ENCODE measurements around the gene HOXD9.

HOXD9 gene

DNA sequence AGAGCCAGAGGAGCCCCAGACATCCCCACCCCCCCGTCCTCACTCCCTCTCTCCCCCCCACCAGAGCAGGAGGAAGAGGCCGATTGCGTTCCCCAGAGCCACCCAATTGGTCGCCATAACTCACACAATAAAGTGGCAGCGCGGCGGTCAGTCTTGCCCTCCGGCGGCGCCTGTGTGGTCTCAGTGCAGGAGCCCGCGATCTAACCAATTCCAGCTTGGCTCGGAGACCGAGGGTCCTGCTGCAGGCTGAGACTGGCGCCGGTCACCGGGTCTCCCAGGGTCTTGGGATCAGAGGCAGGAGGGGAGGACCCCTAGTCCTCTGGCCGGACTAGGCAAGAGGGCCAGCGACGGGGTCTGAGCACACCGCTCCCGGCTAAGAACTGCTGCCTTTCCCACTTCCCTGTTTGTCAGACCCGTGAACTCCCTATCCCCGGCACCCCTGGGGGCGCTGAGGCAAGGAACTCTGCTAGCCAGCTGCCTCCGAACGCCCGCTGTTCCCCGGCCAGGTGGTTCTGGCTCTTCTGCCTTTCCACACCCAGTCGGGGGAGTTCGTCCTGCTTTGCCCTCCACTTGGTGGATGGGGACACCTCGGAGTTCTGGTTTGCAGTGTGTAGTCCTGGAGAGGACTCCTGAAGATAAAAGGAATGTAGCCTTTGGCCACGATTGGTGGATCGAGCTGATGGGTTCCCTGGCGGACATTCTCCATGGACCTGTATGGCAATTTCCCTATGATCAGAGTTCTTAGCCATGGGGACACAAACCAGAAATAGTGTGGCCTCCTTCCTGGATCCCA is 24.0 kb upstream of the HOXD9 start:
- no peak for DNase-seq (ENCODE audit: low read depth in 1 of 2, low spot score in 1 of 2)

DNA sequence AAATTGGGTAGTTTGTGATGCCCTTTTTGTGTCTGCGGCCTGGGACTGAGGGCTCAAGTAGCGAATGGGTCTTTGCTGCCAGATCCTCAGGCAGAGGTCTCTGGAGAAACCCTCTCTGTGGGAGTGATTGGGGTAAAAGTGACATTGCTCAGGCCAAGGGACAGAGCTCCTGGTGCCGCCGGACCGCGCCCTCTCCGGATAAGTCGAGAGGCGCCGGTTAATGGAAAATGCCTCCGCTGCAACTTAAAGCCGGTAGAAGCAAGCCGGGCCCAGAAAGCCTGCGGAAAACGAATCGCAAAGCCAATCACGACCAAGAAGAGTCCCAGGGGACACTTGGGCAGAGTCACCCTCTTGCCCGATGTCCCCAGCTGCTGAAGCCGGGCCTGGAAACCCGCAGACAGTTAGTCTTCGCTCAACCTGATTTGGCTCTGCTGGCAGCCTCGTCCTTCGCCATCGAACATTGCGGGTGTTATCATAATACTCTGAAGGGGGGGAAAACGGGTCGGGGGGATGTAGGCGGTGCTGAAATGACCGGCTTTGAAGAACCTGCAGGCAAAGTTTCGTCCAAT is 23.3 kb upstream of the HOXD9 start:
- DNase-seq (ENCODE audit: low read depth in 1 of 2, low spot score in 1 of 2), result no peak

DNA sequence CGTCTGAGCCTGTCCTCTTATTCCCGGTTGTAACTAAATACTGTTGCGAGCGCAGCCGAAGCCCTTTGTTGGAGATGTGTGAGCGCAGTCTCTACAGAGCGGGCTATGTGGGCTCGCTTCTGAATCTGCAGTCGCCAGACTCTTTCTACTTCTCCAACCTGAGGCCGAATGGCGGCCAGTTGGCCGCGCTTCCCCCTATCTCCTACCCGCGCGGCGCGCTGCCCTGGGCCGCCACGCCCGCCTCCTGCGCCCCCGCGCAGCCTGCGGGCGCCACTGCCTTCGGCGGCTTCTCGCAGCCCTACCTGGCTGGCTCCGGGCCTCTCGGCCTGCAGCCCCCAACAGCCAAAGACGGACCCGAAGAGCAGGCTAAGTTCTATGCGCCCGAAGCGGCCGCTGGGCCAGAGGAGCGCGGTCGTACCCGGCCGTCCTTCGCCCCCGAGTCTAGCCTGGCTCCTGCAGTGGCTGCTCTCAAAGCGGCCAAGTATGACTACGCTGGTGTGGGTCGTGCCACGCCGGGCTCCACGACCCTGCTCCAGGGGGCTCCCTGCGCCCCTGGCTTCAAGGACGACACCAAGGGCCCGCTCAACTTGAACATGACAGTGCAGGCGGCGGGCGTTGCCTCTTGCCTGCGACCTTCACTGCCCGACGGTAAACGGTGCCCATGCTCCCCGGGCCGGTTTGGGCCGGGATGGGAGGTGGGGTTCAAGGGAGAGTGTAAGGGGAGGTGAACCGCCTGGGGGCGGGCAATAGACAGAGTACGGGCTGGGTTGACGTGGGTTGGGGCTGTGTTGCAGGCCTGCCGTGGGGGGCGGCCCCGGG is 22.6 kb upstream of the HOXD9 start, which contains the start of gene HOXD12:
Gene HOXD12, plus strand, starts transcription at position 68 of the 819 bp plus-strand sequence. Its CDS starts 7 bp downstream, at position 75.
- no peak for DNase-seq (ENCODE audit: low read depth in 1 of 2, low spot score in 1 of 2)

DNA sequence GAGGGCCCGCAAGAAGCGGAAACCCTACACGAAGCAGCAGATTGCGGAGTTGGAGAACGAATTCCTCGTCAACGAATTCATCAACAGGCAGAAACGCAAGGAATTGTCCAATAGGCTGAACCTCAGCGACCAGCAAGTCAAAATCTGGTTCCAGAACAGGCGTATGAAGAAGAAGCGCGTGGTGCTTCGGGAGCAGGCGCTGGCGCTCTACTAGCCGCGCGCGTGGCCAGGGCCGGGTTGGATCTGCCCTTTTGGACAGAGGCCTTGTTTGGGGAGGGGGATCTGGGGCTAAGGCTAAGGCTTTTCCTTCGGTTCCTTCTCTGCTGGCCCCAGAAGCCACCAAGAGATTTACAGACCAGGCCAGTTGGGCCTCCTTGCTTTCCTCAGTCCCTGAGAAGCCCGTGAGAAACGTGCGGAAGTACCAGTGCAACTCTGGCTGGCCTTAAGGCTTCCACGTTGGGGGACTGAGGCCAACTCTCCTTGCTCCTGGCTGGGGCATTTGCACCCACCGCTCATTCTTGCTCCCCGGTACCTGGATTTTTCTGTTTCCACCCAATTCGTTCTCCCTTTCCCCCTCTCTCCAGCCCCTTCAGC is 21.9 kb upstream of the HOXD9 start:
- DNase-seq (ENCODE audit: low read depth in 1 of 2, low spot score in 1 of 2), result no peak

DNA sequence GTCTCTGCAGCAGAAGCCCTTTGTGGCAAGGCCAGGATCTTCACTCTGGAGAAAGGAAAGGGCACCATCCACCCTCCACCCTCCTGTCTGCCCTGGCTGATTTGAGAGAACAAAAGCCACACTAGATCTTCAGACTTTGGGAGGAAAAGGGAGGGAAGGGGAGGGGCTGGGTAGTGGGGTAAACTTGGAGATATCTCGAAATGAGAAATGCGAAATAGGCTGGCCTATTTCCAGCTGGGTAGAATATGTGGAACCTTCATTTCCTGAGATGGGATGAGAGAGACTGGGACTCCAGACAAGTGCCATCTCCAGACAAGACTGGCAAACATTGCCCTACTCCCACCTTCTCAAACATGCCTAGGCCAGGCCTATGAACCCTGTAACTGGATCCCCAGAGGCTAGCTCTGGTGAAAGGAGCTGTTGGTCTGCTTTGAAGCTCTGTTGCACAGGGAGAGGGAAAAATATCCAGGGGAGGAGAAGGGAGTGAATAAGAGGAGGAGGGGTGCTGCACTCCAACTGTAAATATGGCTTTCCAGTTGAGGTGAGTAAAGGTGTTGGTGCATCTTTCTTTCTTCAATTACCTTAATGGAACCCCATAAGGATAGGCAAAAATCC is 21.2 kb upstream of the HOXD9 start:
- no peak for DNase-seq (ENCODE audit: low read depth in 1 of 2, low spot score in 1 of 2)

DNA sequence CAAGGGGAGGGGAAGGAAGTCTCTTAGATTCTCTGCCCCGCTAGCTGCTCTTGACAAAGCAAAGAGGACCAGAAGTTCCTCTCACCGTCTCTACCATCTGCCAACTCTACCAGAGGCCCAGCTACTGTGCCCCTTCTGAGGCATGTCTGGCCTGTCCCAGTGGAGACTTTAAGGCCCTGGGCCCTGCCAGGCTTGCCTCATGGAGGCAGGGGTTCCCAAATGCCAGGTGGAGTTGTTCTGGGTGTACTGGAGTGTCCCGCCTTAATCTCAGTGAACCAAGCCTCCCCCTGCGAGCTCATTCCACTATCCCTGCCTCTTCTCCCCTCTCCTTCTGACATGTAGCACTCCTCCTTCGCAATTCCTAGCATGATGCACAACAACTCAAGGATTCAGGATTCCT is 20.7 kb upstream of the HOXD9 start:
- DNase-seq (ENCODE audit: low read depth in 1 of 2, low spot score in 1 of 2), result no peak

DNA sequence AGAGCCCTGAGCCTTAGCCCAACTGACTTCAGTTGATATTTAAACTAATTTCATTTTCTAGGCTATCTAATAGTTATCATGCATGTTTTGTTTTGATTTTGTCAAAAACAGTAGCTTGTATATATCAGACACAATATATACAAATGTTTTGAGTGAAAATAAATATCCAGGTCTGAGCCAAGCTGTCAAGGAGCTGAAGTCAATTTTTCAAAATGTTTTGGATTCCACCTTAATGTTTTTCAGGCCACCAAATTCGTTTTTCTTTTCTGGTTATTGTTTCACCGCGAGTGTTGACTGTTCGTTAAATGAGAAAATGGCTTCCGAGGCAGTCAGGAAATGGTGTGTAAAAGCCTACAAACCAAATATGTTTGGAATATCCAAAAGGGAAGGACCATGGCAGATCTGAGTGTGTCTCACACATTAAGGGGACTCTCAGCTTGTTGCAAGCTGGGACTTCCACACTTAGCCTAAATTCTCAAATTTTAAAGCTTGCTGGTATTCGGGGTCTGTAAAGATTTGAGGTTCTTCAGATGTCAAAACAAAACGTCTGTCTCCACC is 20.1 kb upstream of the HOXD9 start:
- no peak for DNase-seq (ENCODE audit: low read depth in 1 of 2, low spot score in 1 of 2)

DNA sequence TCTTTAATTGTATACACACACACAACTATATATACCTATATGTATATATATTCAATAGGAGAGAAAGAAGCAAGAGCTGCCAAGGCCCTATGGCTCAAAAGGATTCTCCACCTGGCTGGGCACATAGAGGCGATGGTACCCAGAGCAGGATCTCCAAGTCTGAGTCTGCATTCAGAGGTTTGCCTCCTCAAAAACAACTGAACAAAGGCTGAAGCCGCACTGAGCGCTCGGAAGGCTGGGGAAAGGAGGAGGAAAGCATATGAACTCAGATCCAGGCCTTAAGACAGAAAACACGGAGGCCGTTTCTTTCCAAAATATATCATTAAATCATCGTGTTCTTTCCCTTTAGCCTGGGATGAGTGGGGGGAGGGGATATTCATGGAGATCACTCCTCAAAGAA is 19.3 kb upstream of the HOXD9 start:
- no peak for DNase-seq (ENCODE audit: low read depth in 1 of 2, low spot score in 1 of 2)

DNA sequence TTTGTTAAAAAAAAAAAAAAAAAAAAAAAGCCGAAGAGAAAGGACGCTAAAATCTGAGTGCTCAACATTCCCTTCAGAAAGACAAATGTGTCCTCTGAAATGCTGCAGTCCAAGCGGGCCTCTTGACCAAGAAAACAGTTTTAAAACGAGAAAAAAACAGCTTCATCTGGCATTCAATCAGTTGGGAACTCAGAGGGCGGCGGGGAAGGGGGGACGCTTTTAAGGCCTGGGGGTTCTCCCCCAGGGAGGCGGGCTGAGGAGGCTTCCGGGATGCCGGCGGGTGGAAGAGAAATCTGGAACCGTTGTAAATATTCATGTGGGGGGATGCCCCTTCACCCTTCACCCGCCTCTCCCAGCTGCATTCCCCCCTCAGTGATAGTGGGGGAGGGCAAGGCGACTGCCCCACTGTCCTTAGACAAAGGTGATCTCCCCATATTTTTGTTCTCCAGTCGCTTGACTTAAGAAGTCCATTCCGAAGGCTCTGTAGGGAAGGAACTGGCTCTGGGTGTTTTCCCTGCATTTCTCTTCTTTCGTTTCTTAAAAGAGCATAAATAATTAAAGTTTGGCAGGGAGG is 18.7 kb upstream of the HOXD9 start:
- no peak for DNase-seq (ENCODE audit: low read depth in 1 of 2, low spot score in 1 of 2)

DNA sequence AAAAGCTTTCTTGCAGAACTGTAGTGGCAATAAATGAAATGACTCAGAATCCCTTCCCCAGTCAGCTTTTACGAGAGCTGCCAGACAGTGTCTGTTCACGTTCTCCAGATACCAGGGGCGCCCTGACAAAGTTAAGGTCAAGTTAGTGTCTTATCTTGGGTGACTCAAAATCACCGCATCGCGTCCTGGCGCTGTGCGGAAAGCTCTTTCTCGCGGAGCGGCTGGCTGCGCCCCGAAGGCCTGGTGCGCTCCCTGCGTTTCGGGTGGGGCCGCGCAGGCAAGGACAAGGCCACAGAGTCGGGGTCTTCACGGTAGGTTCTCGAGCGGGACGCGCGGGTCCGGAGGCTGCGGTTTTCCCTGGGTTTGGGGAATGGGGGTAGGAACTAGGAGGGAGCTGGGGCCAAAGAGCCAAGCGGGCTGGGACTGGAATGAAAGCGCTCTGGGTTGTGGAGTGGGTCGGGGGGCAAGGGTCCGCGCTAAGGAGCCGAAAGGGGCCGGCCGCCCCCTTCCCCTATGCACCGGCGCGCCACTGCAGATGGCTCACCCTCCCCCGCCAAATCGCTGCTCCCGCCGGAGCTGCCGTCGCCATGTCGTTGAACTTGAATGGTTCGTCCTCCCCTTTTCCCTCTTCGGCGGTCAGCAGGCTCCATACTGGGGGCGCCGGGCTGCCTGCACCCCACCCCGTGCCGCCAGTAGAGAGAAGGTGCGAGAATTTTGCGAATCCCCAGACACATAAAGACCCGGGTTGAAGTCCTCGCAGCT is 18.0 kb upstream of the HOXD9 start:
- DNase-seq (ENCODE audit: low read depth in 1 of 2, low spot score in 1 of 2), result no peak

DNA sequence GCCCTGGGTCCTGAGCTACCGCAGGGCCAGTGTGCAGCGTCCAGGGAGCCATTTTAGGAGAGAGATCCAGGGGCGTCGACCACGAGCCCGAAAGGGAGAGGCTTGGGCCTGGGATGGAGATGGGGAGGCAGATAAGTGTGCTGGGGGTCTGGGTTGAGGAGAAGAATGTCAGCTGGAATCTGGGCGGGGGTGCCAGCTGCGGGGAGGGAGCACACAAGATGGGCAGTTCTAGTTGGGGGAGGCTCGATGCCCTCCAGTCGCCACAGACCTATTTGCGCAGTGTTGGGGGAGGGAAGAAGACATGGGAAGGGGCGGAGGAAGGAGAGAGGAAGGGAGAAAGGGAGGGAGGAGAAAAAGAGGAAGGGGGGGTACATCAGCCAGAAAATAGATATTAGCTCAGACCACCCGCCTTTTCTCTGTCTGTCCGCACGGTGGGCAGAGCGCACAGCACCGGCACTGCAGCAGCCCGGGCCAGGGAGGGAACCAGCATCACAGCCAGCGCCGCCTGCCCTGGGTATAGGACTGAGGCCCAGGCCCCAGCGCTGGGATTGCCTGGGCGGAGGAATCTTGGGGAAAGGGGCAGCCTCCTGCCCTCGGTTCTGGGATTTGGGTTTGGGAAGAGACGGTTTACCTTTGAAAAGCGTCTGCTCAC is 17.3 kb upstream of the HOXD9 start:
- no peak for DNase-seq (ENCODE audit: low read depth in 1 of 2, low spot score in 1 of 2)

DNA sequence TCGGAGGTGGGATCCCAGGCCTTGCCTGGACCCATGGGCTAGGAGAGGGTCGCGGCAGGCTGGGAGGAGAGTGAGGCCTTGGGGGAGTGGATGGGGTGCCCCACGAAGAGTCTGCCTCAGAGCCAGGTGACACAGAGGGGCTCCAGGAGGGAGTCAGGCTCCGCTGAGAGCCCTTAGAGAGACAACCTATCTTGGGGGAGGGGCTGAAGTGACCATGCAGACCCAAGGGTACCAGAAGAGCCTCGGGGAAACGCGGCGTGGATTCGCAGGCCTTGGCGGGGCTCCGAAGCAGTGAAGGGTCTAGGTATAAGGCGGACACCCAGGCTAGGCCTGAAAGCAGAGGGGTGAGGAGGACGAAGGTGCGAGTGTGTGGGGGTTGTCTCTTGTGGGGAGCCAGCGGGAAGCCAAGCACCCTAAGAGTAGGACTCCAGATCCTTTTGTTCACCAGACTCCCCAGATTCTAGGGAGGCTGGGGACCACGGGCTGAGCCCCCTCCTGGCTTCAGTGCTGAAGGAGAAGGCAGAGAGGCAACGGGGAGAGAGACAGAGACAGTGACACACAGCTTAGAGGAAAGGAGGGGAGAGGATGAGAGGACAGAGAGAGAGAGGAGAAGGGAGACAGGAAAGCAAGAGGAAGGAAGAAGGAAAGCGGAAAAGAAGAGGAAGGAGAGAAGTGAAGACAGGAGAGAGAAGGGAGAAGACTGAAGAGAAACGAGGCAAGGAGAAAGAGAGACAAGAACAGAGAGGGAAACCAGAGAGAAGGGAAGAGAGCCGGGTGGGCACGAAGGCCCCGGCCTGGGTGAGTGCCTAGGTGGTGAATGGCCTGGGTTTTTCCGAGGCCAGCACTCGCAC is 16.6 kb upstream of the HOXD9 start:
- no peak for DNase-seq (ENCODE audit: low read depth in 1 of 2, low spot score in 1 of 2)

DNA sequence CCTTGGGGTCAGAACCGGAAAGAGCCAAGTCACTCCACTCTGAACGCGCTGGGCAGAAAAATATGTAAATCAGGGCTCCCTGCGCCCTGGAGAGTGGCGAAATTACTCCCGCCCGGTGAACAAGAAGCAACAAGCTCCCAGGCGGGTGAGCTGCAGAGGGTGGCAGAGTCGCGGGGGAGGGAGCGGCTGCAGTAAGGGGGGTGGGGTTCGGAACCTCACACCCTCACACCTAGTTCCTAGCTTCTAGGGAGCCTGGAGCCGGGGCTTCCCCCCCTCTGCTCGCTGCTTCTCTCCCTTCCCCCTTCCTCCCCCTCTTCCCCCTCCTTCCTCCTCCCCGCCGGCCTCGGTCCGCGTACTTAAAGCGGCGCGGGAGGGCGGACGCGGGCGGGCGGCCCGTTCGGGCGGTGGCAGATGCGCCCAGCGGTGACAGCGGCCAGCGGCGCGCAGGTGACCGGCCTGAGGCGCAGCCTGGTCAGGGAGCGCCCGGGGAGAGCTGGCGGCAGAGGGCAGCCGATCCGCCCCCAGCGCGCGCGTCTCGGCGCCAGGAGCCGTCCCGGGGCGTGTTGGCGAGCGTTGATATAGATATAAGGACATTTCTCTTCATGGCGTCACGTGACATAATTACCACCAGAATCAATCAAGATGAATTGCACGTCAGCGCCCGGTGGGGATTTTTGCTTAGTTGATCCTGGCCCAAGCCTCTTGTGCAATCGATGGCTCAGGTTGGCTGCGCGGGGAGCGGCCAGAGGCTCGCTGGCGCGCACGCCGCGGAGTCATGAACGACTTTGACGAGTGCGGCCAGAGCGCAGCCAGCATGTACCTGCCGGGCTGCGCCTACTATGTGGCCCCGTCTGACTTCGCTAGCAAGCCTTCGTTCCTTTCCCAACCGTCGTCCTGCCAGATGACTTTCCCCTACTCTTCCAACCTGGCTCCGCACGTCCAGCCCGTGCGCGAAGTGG is 15.7 kb upstream of the HOXD9 start, which contains the start of gene HOXD11:
Gene HOXD11, plus strand, starts transcription at position 700 of the 959 bp plus-strand sequence. Its CDS starts 76 bp downstream, at position 776.
- DNase-seq (ENCODE audit: low read depth in 1 of 2, low spot score in 1 of 2), result no peak

DNA sequence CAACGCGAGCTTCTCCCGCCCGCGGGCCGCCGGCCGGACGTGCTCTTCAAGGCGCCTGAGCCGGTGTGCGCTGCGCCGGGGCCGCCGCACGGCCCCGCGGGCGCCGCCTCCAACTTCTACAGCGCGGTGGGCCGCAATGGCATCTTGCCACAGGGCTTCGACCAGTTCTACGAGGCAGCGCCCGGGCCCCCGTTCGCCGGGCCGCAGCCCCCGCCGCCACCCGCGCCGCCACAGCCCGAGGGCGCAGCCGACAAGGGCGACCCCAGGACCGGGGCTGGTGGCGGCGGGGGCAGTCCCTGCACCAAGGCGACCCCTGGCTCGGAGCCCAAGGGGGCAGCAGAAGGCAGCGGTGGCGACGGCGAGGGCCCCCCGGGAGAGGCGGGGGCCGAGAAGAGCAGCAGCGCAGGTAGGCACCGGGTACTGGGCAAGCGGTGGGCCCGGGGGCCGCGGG is 14.8 kb upstream of the HOXD9 start:
- DNase-seq (ENCODE audit: low read depth in 1 of 2, low spot score in 1 of 2), result no peak

DNA sequence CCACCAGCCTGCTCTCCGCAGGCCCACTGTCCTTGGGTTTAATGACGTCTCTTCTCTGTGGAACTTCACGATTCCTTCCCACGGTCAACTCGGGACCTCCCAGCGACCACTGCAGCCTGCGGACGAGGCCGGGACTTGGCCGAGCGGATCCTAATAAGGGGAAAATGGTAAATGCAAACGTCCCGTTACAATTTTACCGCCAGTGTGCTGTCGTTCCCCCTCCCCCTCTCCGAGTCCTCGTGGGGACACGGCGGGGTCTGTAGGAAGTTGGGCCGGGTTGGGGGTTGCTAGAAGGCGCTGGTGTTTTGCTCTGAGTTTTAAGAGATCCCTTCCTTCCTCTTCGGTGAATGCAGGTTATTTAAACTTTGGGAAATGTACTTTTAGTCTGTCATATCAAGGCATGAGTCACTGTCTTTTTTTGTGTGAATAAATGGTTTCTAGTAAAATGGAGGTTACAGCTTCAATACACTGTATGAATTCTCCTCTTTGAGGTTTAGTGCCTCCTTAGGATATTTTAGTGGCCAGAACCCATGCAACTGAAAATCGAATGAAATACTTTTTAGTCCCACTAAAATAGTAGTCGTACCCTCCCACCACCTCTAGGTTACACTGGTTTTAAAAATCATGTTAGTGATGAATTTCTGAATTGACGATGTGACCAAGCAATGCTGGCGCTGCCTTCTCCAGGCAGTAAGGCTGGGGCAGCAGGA is 13.2 kb upstream of the HOXD9 start:
- no peak for DNase-seq (ENCODE audit: low read depth in 1 of 2, low spot score in 1 of 2)

DNA sequence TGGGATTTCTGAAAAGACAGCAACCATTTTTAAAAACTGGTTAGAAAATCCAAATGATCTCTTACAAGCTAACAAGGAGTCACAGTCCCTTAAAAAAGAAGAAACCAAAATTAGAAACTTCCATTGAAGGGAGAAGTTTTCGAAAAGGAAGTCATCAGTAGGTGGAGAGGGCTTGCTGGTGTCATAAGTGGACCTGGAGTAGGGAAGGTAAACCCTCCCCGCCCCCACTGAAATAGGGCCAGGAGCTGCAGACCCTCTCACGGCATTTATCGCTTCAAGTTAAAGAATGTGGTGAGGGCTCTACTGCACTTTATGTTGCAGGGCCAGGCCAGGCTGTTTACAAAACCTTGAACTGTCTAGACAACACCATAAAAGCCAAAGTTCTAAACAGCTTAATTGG is 12.6 kb upstream of the HOXD9 start:
- no peak for DNase-seq (ENCODE audit: low read depth in 1 of 2, low spot score in 1 of 2)
